ENCODE data around the gene CRTAP.
"Not testable (repeated sequence)": the region's sequence is repeated elsewhere in the genome, so short reads cannot be mapped to it uniquely, and the experiment has no call there.

The CRTAP gene

GRCh38 chr3:33159981-33160380 is 46.2 kb downstream of the CRTAP start:
- TF ChIP-seq CTCF (IDR thresholded peaks at IDR 0.05; ENCODE audit: low read depth, low read length, missing control alignments): no peak
- no peak for DNase-seq (ENCODE audit: extremely low read depth, low read depth)
- no peak overlapping the region for H3K4me3 ChIP-seq (replicated peaks; ENCODE audit: low read depth, low read length)

- not testable (repeated sequence) for DNase-seq (ENCODE audit: extremely low read depth, low read depth)
Measured at GRCh38 chr3:33162621-33163020, 48.8 kb downstream of the CRTAP start.

GRCh38 chr3:33165372-33165771 is 51.6 kb downstream of the CRTAP start:
- H3K4me3 ChIP-seq (replicated peaks; ENCODE audit: low read depth, low read length): no peak overlapping the region
- no peak for TF ChIP-seq CTCF (IDR thresholded peaks at IDR 0.05; ENCODE audit: low read depth, low read length, missing control alignments)
- no peak for DNase-seq (ENCODE audit: extremely low read depth, low read depth)

More at GRCh38 chr3:33162621-33163020, 48.8 kb downstream of the CRTAP start:
- not testable (repeated sequence) for H3K4me3 ChIP-seq (replicated peaks; ENCODE audit: low read depth, low read length)

GRCh38 chr3:33166095-33166494 is 52.3 kb downstream of the CRTAP start:
- TF ChIP-seq CTCF (IDR thresholded peaks at IDR 0.05; ENCODE audit: low read depth, low read length, missing control alignments): no peak
- H3K4me3 ChIP-seq (replicated peaks; ENCODE audit: low read depth, low read length): no peak overlapping the region
- no peak for DNase-seq (ENCODE audit: extremely low read depth, low read depth)

- H3K4me3 ChIP-seq (replicated peaks; ENCODE audit: low read depth, low read length): no peak overlapping the region
- no peak for TF ChIP-seq CTCF (IDR thresholded peaks at IDR 0.05; ENCODE audit: low read depth, low read length, missing control alignments)
- DNase-seq (ENCODE audit: extremely low read depth, low read depth): no peak
Measured at GRCh38 chr3:33167284-33167683, 53.5 kb downstream of the CRTAP start.

- no peak for DNase-seq (ENCODE audit: extremely low read depth, low read depth)
- no peak for TF ChIP-seq CTCF (IDR thresholded peaks at IDR 0.05; ENCODE audit: low read depth, low read length, missing control alignments)
- H3K4me3 ChIP-seq (replicated peaks; ENCODE audit: low read depth, low read length): no peak overlapping the region
Measured at GRCh38 chr3:33167716-33168336, 54.0 kb downstream of the CRTAP start.

GRCh38 chr3:33170531-33170930 is 56.7 kb downstream of the CRTAP start:
- H3K4me3 ChIP-seq (replicated peaks; ENCODE audit: low read depth, low read length): no peak overlapping the region
- no peak for TF ChIP-seq CTCF (IDR thresholded peaks at IDR 0.05; ENCODE audit: low read depth, low read length, missing control alignments)
- DNase-seq (ENCODE audit: extremely low read depth, low read depth): no peak

All from HFF-Myc (cell line).